Lower leg skin (tissue), 4 donors: Measurements from ENCODE around the gene SYT8. TPM values are rescaled to one million over a fixed set of nuclear protein-coding genes. Genes with fewer than 3 reads are reported as not detected.

ENCODE experiments used
- DNase-seq, 2 donors: peaks; one replicate each; pipeline ENCODE4 v3.0.0-alpha.2; 2019; ENCODE audit warnings: low spot score in 2 of 2
- H3K4me3 ChIP-seq: fragments of 200-600 bp; sonication (generic); 2 replicates; pipeline ENCODE4 v1.5.1; 2017; ENCODE audit warnings: mild to moderate bottlenecking, low read depth; ENCODE audit not compliant: poor library complexity, severe bottlenecking
- POLR2A ChIP-seq, 2 donors: fragments of 450-650 bp; IDR thresholded peaks; one replicate each; pipeline ENCODE4 v1.6.1; 2016 to 2017; ENCODE audit warnings: antibody characterized with exemption in 2 of 2, mild to moderate bottlenecking in 1 of 2, moderate library complexity in 1 of 2
- WGBS, 2 donors: methylation state at CpG; one replicate each; pipeline ENCODE4 v1.1.5; 2018; 5-methylcytosine and 5-hydroxymethylcytosine counted together
- intact Hi-C: fragments of 100-400 bp; cut with DNase I; formaldehyde crosslinking; loops from one replicate; pipeline ENCODE4 v1.15.0; 2023; ENCODE audit warnings: low total_unique reads
- total RNA-seq, 4 donors: library from RNA; depleted of rRNA; stranded (reverse); fragments of >200 nt; gene quantifications; one replicate each; pipeline ENCODE4 v1.1.0, GENCODE V29; 2016
- TF ChIP-seq, protein P1 (sequence below), 3 donors: fragments of 450-650 bp; IDR thresholded peaks; one replicate each; pipeline ENCODE4 v1.5.1; 2016; ENCODE audit warnings: antibody characterized with exemption in 3 of 3, mild to moderate bottlenecking in 3 of 3, moderate library complexity in 2 of 3

SYT8 gene
- total RNA-seq, 4 donors from 2014 or later, result 74.1 to 177 (median 106) TPM

DNA sequence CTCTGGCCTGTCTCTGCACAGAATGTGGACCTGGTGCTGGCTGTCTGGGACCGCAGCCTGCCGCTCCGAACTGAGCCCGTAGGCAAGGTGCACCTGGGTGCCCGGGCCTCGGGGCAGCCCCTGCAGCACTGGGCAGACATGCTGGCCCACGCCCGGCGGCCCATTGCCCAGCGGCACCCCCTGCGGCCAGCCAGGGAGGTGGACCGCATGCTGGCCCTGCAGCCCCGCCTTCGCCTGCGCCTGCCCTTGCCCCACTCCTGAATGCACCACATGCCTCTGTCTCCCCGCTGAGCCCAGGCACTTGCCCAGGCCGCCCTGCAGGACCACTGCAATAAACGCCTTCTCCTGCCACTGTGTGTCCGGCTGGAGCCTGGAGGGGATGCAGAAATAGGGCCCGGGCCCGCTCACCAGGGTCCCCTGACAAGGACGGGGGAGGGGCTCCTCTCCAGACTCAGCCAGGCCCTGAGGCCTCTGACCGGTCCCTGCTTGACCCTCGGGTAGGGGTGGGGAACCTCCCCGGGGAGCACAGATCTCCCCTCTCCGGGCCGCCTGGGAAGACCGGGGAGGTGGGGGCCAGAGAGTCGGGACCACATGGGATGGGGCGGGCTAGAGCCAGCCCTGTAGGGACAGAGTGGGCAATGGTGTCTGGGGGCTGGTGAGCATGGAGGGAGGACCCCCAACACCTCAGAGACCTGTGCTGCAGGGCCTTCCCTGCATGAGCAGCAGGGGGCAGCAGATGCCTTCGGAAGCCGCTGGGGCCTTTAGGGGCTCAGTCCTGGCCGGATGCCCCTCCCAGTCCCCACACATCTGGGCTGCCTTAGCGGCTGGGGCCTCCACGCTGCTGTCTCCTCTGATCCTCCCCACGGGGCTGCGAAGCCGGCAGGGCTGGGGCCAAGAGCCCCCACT lies 2.6 kb downstream of the SYT8 start:
- no peak overlapping the region for H3K4me3 ChIP-seq
- 23 to 24% methylated on average over 22 to 37 of the region's 38 CpGs for WGBS, 2 donors
- intact Hi-C loops, result no loop called here
- TF ChIP-seq, protein P1, sequence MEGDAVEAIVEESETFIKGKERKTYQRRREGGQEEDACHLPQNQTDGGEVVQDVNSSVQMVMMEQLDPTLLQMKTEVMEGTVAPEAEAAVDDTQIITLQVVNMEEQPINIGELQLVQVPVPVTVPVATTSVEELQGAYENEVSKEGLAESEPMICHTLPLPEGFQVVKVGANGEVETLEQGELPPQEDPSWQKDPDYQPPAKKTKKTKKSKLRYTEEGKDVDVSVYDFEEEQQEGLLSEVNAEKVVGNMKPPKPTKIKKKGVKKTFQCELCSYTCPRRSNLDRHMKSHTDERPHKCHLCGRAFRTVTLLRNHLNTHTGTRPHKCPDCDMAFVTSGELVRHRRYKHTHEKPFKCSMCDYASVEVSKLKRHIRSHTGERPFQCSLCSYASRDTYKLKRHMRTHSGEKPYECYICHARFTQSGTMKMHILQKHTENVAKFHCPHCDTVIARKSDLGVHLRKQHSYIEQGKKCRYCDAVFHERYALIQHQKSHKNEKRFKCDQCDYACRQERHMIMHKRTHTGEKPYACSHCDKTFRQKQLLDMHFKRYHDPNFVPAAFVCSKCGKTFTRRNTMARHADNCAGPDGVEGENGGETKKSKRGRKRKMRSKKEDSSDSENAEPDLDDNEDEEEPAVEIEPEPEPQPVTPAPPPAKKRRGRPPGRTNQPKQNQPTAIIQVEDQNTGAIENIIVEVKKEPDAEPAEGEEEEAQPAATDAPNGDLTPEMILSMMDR (IDR thresholded peaks at IDR 0.05), result peak in 1 of 3 donors; percentile 65
- TF ChIP-seq POLR2A (IDR thresholded peaks at IDR 0.05), result no peak
- no peak for DNase-seq

DNA sequence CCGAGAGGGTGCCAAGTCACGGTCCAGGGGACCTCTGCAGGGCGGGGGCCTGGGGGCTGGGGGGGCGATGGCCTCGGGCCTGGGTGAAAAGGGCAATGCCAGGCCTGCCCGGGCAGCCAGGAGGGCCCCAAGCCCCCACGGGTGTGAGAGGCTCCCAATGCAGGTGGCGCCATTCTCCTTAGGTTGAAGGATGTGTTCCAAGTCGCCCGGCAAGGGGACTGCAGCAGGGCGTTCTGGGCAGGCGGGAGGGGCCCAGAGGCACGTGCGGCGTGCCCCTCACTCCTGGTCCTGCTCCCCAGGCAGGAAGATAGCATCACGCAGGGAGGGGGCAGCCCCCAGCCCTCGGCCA lies 3.3 kb downstream of the SYT8 start:
- 14 to 41% methylated on average over 10 to 13 of the region's 17 CpGs for WGBS, 2 donors
- intact Hi-C loops, result no loop called here
- H3K4me3 ChIP-seq, result no peak overlapping the region

DNA sequence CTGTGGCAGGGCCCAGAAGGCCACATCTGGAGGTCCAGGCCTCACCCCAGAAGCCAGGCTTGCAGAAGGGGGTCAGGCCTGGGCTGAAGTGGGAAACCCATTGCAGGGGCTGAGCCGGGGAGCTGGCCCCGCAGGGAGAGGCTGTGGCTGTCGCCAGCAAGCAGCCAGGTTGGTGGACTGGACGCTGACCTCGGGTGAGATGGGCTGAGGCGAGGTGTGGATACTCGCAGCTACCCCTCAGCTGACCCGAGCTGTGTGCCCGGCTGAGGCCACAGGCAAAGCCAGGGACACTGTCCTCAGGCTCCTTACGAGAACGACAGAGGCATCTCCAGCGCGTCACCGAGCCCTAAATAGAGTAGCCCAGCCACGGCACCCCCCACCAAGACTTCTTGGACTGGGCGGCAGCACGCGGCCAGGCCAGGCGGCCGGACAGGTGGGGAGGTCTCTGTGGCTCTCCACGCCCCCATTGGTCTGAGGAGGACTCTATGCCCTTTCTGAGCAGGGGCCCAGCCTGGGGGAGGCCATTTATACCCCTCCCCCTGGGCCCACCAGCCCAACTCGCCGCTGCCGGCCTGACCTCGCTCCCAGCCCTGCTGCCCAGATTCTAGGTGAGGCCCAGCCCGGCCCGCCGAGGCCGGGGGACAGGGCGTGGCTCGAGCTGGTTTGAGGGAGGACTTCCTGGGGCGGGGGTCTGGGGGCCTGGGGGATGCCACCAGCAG lies 3.8 kb downstream of the SYT8 start, which contains the start of gene TNNI2:
TSS of gene TNNI2 (plus strand) at position 556 of the 719 bp plus-strand sequence. CDS start 716 bp downstream, outside the sequence.
- no peak within 1 kb of the TSS for H3K4me3 ChIP-seq
- intact Hi-C loops, result no loop called here
- DNase-seq, result no peak
- TF ChIP-seq POLR2A (IDR thresholded peaks at IDR 0.05), result no peak
- TF ChIP-seq, protein P1 (IDR thresholded peaks at IDR 0.05), result no peak
- 78 to 79% methylated on average over 26 to 28 of the region's 32 CpGs for WGBS, 2 donors

More for the DNA sequence above, 3.3 kb downstream of the SYT8 start:
- DNase-seq, result no peak
- TF ChIP-seq POLR2A (IDR thresholded peaks at IDR 0.05), result no peak
- TF ChIP-seq, protein P1 (IDR thresholded peaks at IDR 0.05), result no peak

DNA sequence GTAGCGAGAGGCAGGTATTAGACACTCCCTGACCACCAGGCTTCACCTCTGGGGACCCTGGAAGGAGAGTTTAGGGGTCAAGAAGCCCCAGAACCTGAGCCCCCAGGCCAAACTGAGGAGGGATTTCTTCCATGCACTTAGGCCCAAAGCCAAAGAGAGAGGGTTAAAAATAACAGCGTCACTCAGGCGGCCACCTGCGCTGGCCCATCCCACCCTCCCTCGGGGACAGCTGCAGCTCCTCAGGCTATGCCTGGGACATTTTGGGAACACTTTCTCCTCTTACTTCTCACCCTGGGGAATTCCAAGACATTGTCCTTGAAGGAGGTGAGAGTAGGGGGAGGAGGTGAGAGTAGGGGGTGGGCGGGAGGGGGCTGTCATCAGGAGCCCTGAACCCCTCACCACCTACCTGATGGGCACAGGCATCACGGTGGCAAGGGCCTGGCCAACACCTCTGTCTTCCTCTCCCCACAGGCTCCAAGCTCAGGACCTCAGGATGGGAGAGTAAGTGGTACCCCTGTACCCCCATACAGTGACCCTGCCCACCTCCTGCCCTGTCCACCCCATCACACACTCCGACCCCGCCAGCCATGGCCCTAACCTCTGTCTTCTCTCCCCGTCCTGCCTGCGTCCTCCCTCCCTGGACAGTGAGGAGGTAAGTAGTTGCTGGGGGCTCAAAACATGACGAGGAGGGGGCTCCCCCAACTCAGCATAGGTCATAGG lies 4.6 kb downstream of the SYT8 start:
- H3K4me3 ChIP-seq, result no peak overlapping the region
- WGBS, 2 donors, result 65 to 70% methylated on average over 12 of the region's 12 CpGs
- DNase-seq, result no peak
- TF ChIP-seq, protein P1 (IDR thresholded peaks at IDR 0.05), result no peak
- TF ChIP-seq POLR2A (IDR thresholded peaks at IDR 0.05), result no peak
- intact Hi-C loops, result no loop called here

DNA sequence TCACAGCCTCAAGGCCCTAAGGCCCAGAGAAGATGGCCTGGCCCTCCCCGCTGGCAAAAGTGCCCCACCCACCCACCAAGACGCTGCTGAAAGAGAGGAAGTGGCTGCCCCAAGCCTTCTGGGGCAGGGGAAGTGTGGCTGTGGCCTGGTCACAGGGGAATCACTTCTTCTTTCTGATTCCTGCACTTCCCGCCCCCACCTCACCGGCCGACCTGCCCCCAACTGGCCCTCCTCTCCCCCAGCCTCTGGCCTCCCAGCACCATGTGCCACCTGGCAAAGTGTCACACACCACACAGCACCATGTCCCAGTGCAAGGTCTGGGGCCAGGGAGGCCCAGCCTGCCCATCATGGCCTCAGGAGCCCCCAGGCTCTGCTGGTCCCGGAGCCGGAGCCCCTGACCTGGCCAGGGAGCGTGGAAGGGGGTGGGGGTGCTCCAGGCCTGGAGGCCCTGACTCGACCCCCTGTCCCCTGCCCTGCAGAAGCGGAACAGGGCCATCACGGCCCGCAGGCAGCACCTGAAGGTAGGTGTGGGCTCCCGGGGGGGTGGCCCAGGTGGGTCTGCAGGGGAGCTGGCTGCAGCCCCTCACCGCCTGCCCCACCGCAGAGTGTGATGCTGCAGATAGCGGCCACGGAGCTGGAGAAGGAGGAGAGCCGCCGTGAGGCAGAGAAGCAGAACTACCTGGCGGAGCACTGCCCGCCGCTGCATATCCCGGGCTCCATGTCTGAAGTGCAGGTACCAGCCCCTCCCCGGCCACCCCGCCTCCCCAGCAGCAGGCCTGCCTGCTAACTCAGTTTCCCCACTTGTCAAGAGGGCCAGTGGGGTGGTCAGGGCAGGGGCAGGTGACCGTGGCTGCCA lies 5.4 kb downstream of the SYT8 start:
- intact Hi-C loops, result no loop called here
- DNase-seq, result no peak
- no peak overlapping the region for H3K4me3 ChIP-seq
- TF ChIP-seq POLR2A (IDR thresholded peaks at IDR 0.05), result no peak
- WGBS, 2 donors, result 73 to 80% methylated on average over 17 to 21 of the region's 26 CpGs
